22Rv1 (cell line): Measurements from ENCODE around the gene SNTB2.

Experiments
- H3K27ac ChIP-seq: fragments of 450-650 bp; 2 replicates; pipeline ENCODE4 v1.5.1; 2017
- ZFX ChIP-seq: fragments of 450-650 bp; IDR thresholded peaks from 2 replicates; pipeline ENCODE4 v1.6.1; 2017; ENCODE audit warnings: antibody characterized with exemption, borderline replicate concordance
- TF ChIP-seq, protein P1 (sequence below): fragments of 450-650 bp; IDR thresholded peaks from 2 replicates; pipeline ENCODE4 v1.5.1; 2017; ENCODE audit warnings: mild to moderate bottlenecking

Gene SNTB2

DNA sequence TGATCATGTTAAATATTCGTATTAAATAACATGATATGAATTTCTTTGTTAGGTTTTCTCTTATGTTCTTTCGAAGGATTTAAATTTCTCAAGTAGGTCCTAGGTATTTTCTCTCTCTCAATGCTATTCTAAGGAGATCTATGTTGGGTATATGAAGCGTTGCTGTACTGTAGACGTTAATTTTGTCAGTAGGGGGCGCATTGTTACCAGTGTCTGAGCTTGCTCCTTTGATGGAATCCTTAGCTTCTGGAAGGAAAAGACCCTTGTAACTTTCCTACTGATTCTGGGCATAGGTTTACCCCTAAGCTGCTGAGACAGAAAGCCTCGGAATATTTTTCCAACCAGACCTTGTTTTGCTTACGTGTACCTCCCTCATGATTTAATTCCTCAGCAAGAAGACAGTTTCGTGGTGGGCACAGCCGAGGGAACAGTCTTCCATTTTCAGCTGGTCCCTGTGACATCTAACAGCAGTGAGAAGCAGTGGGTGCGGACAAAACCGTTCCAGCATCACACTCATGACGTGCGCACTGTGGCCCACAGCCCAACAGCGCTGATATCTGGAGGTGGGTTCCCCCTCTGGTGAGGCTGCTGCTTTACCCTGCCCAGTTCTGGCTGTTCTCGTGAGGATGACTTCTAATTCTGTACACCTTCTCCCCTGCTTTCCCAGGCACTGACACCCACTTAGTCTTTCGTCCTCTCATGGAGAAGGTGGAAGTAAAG lies 36.7 kb upstream of the SNTB2 start:
- H3K27ac ChIP-seq: no peak overlapping the region
- TF ChIP-seq, protein P1, sequence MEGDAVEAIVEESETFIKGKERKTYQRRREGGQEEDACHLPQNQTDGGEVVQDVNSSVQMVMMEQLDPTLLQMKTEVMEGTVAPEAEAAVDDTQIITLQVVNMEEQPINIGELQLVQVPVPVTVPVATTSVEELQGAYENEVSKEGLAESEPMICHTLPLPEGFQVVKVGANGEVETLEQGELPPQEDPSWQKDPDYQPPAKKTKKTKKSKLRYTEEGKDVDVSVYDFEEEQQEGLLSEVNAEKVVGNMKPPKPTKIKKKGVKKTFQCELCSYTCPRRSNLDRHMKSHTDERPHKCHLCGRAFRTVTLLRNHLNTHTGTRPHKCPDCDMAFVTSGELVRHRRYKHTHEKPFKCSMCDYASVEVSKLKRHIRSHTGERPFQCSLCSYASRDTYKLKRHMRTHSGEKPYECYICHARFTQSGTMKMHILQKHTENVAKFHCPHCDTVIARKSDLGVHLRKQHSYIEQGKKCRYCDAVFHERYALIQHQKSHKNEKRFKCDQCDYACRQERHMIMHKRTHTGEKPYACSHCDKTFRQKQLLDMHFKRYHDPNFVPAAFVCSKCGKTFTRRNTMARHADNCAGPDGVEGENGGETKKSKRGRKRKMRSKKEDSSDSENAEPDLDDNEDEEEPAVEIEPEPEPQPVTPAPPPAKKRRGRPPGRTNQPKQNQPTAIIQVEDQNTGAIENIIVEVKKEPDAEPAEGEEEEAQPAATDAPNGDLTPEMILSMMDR: peak; percentile 89
- TF ChIP-seq ZFX: no peak

DNA sequence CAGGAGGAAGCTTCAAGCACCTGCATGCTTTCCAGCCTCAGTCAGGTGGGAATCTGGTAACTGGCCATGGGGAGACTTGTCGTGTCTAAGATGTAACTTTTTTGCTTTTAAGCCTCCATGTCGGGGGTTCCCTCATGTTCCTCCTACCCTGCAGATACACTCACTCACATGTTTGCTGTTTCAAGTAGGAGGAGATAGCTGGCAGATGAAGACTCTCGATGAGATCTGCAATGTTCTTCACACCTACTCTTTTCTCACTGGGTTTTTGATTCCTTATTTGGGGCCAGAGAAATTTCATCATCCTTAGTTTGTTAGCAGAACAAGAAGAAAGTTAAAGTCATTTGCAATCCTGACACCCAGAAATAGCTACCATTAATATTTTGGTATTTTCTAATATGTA lies 29.8 kb upstream of the SNTB2 start:
- TF ChIP-seq, protein P1: no peak
- TF ChIP-seq ZFX: no peak
- H3K27ac ChIP-seq: no peak overlapping the region

DNA sequence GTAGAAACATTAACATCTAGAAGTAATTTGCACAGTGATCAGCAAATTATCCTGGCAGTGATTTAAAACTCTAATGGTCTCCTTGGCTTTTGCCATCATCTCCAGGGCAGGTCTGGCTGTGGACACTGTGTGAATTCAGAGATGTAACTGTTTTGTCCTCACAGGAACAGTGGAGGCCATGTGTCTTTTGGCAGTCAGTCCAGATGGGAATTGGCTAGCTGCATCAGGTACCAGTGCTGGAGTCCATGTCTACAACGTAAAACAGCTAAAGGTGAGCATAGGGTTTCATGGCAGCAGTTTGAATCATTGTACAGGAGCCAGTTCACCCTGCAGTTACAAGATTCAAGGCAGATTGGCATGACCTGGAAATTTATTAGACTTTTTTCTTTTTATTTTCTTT lies 26.8 kb upstream of the SNTB2 start:
- TF ChIP-seq, protein P1: no peak
- no peak for TF ChIP-seq ZFX
- no peak overlapping the region for H3K27ac ChIP-seq

DNA sequence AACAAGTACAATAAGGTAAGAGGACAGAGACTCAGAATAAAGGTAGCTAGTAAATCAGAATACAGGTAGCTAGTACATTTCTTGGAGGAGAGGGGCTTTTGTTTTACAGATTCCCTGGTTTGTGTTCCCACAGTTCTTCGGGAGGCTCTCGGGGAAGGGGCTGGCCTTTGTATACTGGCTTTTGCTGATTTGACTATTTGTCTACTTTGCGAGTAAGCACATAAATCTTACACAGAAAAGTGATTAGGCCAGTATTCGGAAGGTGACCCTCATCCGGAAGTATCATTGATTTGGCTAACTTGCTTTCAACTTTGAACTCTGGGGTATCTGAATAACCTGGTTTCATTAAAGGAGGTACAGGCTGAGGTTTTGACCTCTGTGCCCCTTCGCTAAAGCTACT lies 21.4 kb upstream of the SNTB2 start:
- TF ChIP-seq, protein P1: no peak
- no peak for TF ChIP-seq ZFX
- H3K27ac ChIP-seq: no peak overlapping the region

DNA sequence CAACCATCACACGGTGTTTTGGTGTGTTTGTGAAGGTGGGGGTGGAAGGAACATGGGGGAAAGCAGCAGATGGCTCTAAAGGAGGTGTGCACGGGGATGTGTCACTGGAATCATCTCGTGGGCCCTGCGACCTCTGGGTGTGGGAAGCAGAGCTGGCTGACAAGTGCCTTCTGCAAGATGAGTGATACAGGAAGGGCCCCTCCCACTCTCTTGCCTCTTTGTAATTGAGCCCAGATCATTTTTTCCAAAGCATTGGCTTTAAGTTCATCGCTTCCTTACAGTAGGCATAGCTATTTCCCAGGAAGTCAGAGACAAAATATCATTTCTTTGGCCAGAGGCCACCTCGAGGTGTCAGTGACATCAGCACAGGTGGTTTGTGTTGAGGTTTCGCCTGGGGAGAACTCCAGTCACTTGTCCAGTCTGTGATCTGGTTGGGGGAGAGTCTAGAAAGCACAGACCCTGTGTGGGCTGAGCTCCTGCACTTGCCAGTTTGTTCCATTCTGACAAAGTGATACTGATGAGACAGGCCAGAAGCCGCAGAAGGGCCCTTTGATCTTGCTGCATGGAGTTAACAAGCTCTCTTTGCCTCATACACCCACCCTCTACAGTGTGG lies 20.6 kb upstream of the SNTB2 start:
- no peak overlapping the region for H3K27ac ChIP-seq
- TF ChIP-seq, protein P1: no peak
- no peak for TF ChIP-seq ZFX

DNA sequence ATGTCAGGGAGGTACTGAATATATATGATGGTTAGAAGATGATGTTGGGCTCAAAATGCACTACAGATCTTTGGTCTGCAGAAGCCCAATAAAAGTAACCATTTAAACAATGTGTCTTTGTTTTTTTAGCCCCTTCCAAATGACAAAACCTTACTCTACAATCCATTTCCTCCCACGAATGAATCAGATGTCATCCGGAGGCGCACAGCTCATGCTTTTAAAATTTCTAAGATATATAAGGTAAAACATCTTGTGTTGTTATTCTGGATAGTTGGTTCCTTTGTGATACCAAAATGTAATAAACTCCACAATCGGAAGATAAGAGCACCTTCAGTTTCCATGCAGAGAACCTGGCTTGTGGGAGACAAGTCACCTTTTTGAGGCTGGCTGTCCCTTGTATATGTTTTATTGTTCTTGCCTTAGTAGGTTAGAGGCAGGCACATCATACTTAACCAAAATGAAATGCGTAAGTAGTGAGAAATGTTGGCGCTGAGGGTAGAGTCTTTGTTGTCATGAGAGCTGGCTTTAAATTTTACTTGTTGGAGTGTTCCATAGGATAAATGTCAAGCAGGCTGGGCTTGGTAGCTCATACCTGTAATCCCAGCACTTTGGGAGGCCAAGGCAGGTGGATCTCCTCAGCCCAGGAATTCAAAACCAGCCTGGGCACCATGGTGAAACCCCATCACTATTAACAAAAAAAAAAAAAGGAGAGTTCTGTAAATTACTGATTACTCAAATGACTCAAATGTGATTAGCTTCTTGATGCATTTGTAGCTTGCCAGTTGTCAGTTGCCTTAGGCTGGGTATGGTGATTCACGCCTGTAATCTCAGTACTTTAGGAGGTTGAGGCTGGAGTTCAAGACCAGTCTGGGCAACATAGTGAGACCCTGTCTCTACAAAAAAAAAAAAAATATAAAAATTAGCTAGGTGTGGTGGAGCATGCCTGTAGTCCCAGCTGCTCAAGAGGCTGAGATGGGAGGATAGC lies 19.7 kb upstream of the SNTB2 start:
- no peak overlapping the region for H3K27ac ChIP-seq
- TF ChIP-seq, protein P1: no peak
- TF ChIP-seq ZFX: no peak
